OCI-LY7 (cell line): ENCODE results near the gene CLDN9.

Experiments used
- CTCF ChIP-seq: fragments of 200-600 bp; sonication (generic); conservative IDR thresholded peaks from 2 replicates; pipeline ENCODE4 v1.5.1; 2014; ENCODE audit warnings: mild to moderate bottlenecking, antibody characterized with exemption, low read length, moderate library complexity, mixed read lengths
- EZH2phosphoT487 ChIP-seq: fragments of 200-600 bp; sonication (generic); IDR thresholded peaks from 2 replicates; pipeline ENCODE4 v1.6.1; 2018; ENCODE audit warnings: low read depth, borderline replicate concordance, mild to moderate bottlenecking, mixed run types, antibody characterized with exemption, low read length, moderate library complexity, mixed read lengths

- TF ChIP-seq CTCF (peak; percentile 79), EZH2phosphoT487 (no peak)
These were observed 42.9 kb upstream of the CLDN9 start for GRCh38 chr16:2969545-2970521.
